Adrenal gland (tissue), 5 donors: ENCODE data around the gene MEIS1.

Experiments used
- POLR2A ChIP-seq, 2 donors: fragments of 450-650 bp; IDR thresholded peaks; one replicate each; pipeline ENCODE4 v1.6.1; 2017; ENCODE audit warnings: antibody characterized with exemption in 2 of 2, mild to moderate bottlenecking in 2 of 2, moderate library complexity in 1 of 2
- TF ChIP-seq, protein P1 (sequence below), 6 experiments: fragments of 450-650 bp in 4 of 6; fragments of 200-600 bp in 2 of 6; sonication (generic) in 1 of 6; IDR thresholded peaks; 1 replicate in 5 of 6; 2 replicates in 1 of 6; pipeline versions ENCODE4 v1.5.1 to v1.8.0; 2016 to 2021; ENCODE audit warnings: antibody characterized with exemption in 6 of 6, mild to moderate bottlenecking in 2 of 6, moderate library complexity in 1 of 6
- donor health status: DM: no; HTN: no; CAD: no.

GRCh38 chr2:66418381-66418780 is 16.5 kb upstream of the MEIS1 start:
- TF ChIP-seq, protein P1, sequence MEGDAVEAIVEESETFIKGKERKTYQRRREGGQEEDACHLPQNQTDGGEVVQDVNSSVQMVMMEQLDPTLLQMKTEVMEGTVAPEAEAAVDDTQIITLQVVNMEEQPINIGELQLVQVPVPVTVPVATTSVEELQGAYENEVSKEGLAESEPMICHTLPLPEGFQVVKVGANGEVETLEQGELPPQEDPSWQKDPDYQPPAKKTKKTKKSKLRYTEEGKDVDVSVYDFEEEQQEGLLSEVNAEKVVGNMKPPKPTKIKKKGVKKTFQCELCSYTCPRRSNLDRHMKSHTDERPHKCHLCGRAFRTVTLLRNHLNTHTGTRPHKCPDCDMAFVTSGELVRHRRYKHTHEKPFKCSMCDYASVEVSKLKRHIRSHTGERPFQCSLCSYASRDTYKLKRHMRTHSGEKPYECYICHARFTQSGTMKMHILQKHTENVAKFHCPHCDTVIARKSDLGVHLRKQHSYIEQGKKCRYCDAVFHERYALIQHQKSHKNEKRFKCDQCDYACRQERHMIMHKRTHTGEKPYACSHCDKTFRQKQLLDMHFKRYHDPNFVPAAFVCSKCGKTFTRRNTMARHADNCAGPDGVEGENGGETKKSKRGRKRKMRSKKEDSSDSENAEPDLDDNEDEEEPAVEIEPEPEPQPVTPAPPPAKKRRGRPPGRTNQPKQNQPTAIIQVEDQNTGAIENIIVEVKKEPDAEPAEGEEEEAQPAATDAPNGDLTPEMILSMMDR (IDR thresholded peaks at IDR 0.05): no peak
- no peak for TF ChIP-seq POLR2A (IDR thresholded peaks at IDR 0.05)
